B cell (primary cell): Measurements from ENCODE around the gene NOC2L. TPM values are rescaled to one million over a fixed set of nuclear protein-coding genes. Genes with fewer than 3 reads are reported as not detected.

Source experiments
- ATAC-seq: fragments of 200-7000 bp; cut with Tn5 transposase; one replicate; pipeline ENCODE4 v1.10.0; 2021; ENCODE audit warnings: low read depth, mild to moderate bottlenecking, moderate number of reproducible peaks, moderate library complexity
- CTCF ChIA-PET: fragments of 350-600 bp; sonication (Branson Sonifier 250); formaldehyde crosslinking; loops from one replicate; lab custom pipeline; 2021; ENCODE audit warnings: antibody characterized with exemption, inconsistent platforms; lab: Charles Lee
- POLR2A ChIA-PET: fragments of 350-600 bp; sonication (Branson Sonifier 250); formaldehyde crosslinking; loops from one replicate; lab custom pipeline; 2021; ENCODE audit warnings: antibody characterized with exemption; lab: Charles Lee
- DNase-seq: peaks from one replicate; pipeline ENCODE4 v3.0.0; 2013
- H2AFZ ChIP-seq: 2 replicates; pipeline ENCODE4 v1.6.1; 2012; ENCODE audit warnings: mild to moderate bottlenecking, low read depth, low read length; ENCODE audit not compliant: insufficient read depth, poor library complexity, severe bottlenecking
- H3K27ac ChIP-seq, 2 donors: 1 replicate in 1 of 2; 2 replicates in 1 of 2; pipeline ENCODE4 v1.5.1; 2012 to 2013; ENCODE audit warnings: low read length in 2 of 2, mild to moderate bottlenecking in 2 of 2, moderate library complexity in 1 of 2
- H3K27me3 ChIP-seq, 4 experiments: fragments of 200-600 bp in 1 of 4; sonication (generic) in 1 of 4; replicated peaks in 1 of 4; 1 replicate in 2 of 4; 2 replicates in 2 of 4; pipeline versions ENCODE4 v1.6.1 to v1.7.0; 2013 to 2016; ENCODE audit warnings: low read length in 3 of 4, mild to moderate bottlenecking in 2 of 4, mixed read lengths in 1 of 4, moderate library complexity in 1 of 4; ENCODE audit not compliant: insufficient read depth in 4 of 4, control insufficient read depth in 3 of 4; ENCODE audit errors: control extremely low read depth in 1 of 4
- H3K36me3 ChIP-seq, 2 experiments: replicated peaks in 1 of 2; 1 replicate in 1 of 2; 2 replicates in 1 of 2; pipeline versions ENCODE4 v1.6.1 to v1.7.1; 2013; ENCODE audit warnings: low read length in 1 of 2; ENCODE audit not compliant: insufficient read depth in 2 of 2, control insufficient read depth in 1 of 2; ENCODE audit errors: control extremely low read depth in 1 of 2, extremely low read depth in 1 of 2
- H3K4me1 ChIP-seq, 2 donors: fragments of 200-600 bp in 1 of 2; sonication (generic) in 1 of 2; 1 replicate in 1 of 2; 2 replicates in 1 of 2; pipeline versions ENCODE4 v1.5.1 to v1.6.1; 2013 to 2017; ENCODE audit warnings: low read length in 2 of 2; ENCODE audit not compliant: control insufficient read depth in 2 of 2, insufficient read depth in 2 of 2
- H3K4me2 ChIP-seq: replicated peaks from 2 replicates; pipeline ENCODE3; 2012; ENCODE audit warnings: mild to moderate bottlenecking, low read depth, low read length; ENCODE audit not compliant: poor library complexity, severe bottlenecking
- H3K4me3 ChIP-seq, 5 experiments: fragments of 200-600 bp in 1 of 5; sonication (generic) in 1 of 5; 1 replicate in 3 of 5; 2 replicates in 2 of 5; pipeline versions ENCODE4 v1.5.1 to v1.7.0; 2011 to 2016; ENCODE audit warnings: low read length in 4 of 5, mild to moderate bottlenecking in 4 of 5, low read depth in 2 of 5, control low read depth in 1 of 5, moderate library complexity in 1 of 5; ENCODE audit not compliant: insufficient read depth in 1 of 5; ENCODE audit errors: control extremely low read depth in 1 of 5, extremely low read depth in 1 of 5
- H3K79me2 ChIP-seq: fragments of 200-600 bp; sonication (generic); one replicate; pipeline ENCODE4 v1.6.0; 2016; ENCODE audit warnings: low read length; ENCODE audit not compliant: control insufficient read depth, insufficient read depth
- H3K9ac ChIP-seq: fragments of 200-600 bp; sonication (generic); 2 replicates; pipeline ENCODE4 v1.6.1; 2017; ENCODE audit warnings: mild to moderate bottlenecking, low read length, moderate library complexity
- H3K9me3 ChIP-seq, 3 donors: one replicate each; pipeline versions ENCODE4 v1.6.1 to v1.7.1; 2013; ENCODE audit warnings: low read length in 2 of 3; ENCODE audit not compliant: control insufficient read depth in 2 of 3, insufficient read depth in 1 of 3; ENCODE audit errors: control extremely low read depth in 1 of 3
- H4K20me1 ChIP-seq: 2 replicates; pipeline ENCODE4 v1.6.0; 2012; ENCODE audit warnings: mild to moderate bottlenecking, low read length; ENCODE audit not compliant: insufficient read depth, control insufficient read depth, poor library complexity, severe bottlenecking
- H3K27ac Mint-ChIP-seq: one replicate; pipeline ENCODE4 v1.8.0; 2021; ENCODE audit warnings: mixed read lengths
- H3K27me3 Mint-ChIP-seq: one replicate; pipeline ENCODE4 v1.8.0; 2021; ENCODE audit warnings: mixed read lengths
- H3K4me1 Mint-ChIP-seq: one replicate; pipeline ENCODE4 v1.8.0; 2021; ENCODE audit warnings: mixed read lengths
- H3K4me3 Mint-ChIP-seq: one replicate; pipeline ENCODE4 v1.8.0; 2021; ENCODE audit warnings: mixed read lengths
- H3K9me3 Mint-ChIP-seq: one replicate; pipeline ENCODE4 v1.8.0; 2022; ENCODE audit warnings: mixed read lengths; ENCODE audit not compliant: insufficient read depth
- EZH2 ChIP-seq: IDR thresholded peaks from 2 replicates; pipeline ENCODE4 v1.6.1; 2012; ENCODE audit warnings: borderline replicate concordance, low read depth, mild to moderate bottlenecking, moderate library complexity, low read length; ENCODE audit not compliant: insufficient read depth, poor library complexity, severe bottlenecking
- WGBS: methylation state at CpG from one replicate; pipeline ENCODE4 v1.1.5; 2013; ENCODE audit warnings: missing lambda C conversion rate; ENCODE audit not compliant: insufficient coverage; 5-methylcytosine and 5-hydroxymethylcytosine counted together
- intact Hi-C: fragments of 100-400 bp; cut with micrococcal nuclease; formaldehyde crosslinking; loops from one replicate; pipeline ENCODE4 v1.10.0; 2022
- polyA plus RNA-seq: library from polyadenylated mRNA; depleted of rRNA; stranded (reverse); fragments of >200 nt; gene quantifications from 2 replicates; pipeline ENCODE4 v1.2.3, GENCODE V29; 2012
- total RNA-seq, 2 donors: library from RNA; stranded (reverse); fragments of 120-200 nt in 1 of 2; gene quantifications; 1 replicate in 1 of 2; 2 replicates in 1 of 2; pipeline versions ENCODE4 v1.2.3 to v1.2.4, GENCODE V29; 2013 to 2022
- TF ChIP-seq, protein P1 (sequence below): fragments of 200-600 bp; IDR thresholded peaks from one replicate; pipeline ENCODE4 v1.8.0; 2022; ENCODE audit warnings: antibody characterized with exemption, mild to moderate bottlenecking

The NOC2L gene
- total and polyA plus RNA-seq, 2 donors (not counting 1 experiment from before 2014, with no cell fraction given), result 48.0 to 64.1 TPM

DNA sequence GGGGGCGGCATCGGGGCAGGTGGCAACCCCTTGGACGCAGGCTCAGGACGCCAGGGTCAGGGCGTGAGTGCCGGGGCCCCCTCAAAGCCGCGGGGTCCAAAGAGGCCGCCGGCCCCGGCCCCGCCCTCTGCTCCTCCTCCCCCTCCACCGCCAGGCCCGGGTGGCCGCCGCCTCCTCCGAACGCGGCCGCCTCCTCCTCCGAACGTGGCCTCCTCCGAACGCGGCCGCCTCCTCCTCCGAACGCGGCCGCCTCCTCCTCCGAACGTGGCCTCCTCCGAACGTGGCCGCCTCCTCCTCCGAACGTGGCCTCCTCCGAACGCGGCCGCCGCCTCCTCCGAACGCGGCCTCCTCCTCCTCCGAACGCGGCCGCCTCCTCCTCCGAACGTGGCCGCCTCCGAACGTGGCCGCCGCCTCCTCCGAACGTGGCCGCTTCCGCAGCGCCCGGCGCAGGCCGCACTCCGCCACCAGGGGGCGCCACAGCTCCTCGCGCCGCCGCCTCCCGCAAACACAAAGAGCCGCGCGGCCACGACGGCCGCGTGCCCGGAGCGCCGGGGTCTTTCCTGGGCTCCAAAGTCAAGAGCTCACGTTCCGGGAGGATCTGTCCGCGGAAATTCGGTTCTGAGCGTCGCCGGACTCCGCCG is 54.6 kb downstream of the NOC2L start:
- Histone ChIP-seq H3K36me3 (no peaks in the 10 kb centered on the region), H3K4me2 (peak overlapping the region; percentile 91), H3K27ac (no peak overlapping the region), H4K20me1 (no peaks in the 10 kb centered on the region), H3K9ac (peak overlapping the region; percentile 62), H3K4me1 (peaks cover 22 to 30% of the 10 kb centered on the region in 2 donors), H3K4me3 (peak overlapping the region in 4 of 5 experiments; percentile 35 to 62 (median 46)), H3K9me3 (peaks cover 0 to 16% (median 0%) of the 10 kb centered on the region in 3 donors), H3K79me2 (no peaks in the 10 kb centered on the region), H2AFZ (peak overlapping the region; percentile 77), H3K27me3 (peaks cover 0 to 48% (median 15%) of the 10 kb centered on the region in 4 experiments)
- Mint-ChIP-seq H3K27ac (no peak overlapping the region), H3K4me3 (peak overlapping the region; percentile 73), H3K9me3 (no peaks in the 10 kb centered on the region), H3K4me1 (peaks cover 22% of the 10 kb centered on the region), H3K27me3 (peaks cover 42% of the 10 kb centered on the region)
- CTCF ChIA-PET, result interaction anchor here (1.0 to 2.4 kb wide), 5 partner anchors 34 to 72 kb away, joined by 3 to 18 read pairs (median 4); partner anchors contain the start of gene NOC2L
- intact Hi-C loops, result loop anchor here (2.0 kb wide), 1 partner anchor 16 kb away; no protein-coding TSS in a partner anchor
- 5% methylated on average over 81 of the region's 91 CpGs for WGBS
- DNase-seq (peak; percentile 90), ATAC-seq (peak; percentile 69)
- POLR2A ChIA-PET, result interaction anchor here (0.6 to 0.7 kb wide), 3 partner anchors 9 to 115 kb away, joined by 3 to 7 read pairs (median 3); no protein-coding TSS in a partner anchor
- TF ChIP-seq EZH2, result no peak
- TF ChIP-seq, protein P1, sequence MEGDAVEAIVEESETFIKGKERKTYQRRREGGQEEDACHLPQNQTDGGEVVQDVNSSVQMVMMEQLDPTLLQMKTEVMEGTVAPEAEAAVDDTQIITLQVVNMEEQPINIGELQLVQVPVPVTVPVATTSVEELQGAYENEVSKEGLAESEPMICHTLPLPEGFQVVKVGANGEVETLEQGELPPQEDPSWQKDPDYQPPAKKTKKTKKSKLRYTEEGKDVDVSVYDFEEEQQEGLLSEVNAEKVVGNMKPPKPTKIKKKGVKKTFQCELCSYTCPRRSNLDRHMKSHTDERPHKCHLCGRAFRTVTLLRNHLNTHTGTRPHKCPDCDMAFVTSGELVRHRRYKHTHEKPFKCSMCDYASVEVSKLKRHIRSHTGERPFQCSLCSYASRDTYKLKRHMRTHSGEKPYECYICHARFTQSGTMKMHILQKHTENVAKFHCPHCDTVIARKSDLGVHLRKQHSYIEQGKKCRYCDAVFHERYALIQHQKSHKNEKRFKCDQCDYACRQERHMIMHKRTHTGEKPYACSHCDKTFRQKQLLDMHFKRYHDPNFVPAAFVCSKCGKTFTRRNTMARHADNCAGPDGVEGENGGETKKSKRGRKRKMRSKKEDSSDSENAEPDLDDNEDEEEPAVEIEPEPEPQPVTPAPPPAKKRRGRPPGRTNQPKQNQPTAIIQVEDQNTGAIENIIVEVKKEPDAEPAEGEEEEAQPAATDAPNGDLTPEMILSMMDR, result peak; percentile 74

- H3K4me1 Mint-ChIP-seq, result peaks cover 22% of the 10 kb centered on the region
- H2AFZ ChIP-seq, result peak overlapping the region; percentile 77
- DNase-seq (peak; percentile 30), ATAC-seq (no peak)
- ChIA-PET POLR2A (no interaction called here), CTCF (interaction anchor here (1.0 to 1.2 kb wide), 2 partner anchors 11 to 34 kb away, joined by 3 read pairs; no protein-coding TSS in a partner anchor)
- H3K4me2 ChIP-seq, result peak overlapping the region; percentile 91
- no peaks in the 10 kb centered on the region for H3K79me2 ChIP-seq
- H3K4me3 Mint-ChIP-seq, result peak overlapping the region; percentile 57
- H3K4me1 ChIP-seq, result peaks cover 22 to 30% of the 10 kb centered on the region in 2 donors
- no peak overlapping the region for H3K9ac ChIP-seq
- H3K27ac ChIP-seq, result no peak overlapping the region
- no peak overlapping the region for H3K27ac Mint-ChIP-seq
- H4K20me1 ChIP-seq, result no peaks in the 10 kb centered on the region
- no peak overlapping the region for H3K4me3 ChIP-seq
- peaks cover 43% of the 10 kb centered on the region for H3K27me3 Mint-ChIP-seq
- peaks cover 0 to 52% (median 15%) of the 10 kb centered on the region in 4 experiments for H3K27me3 ChIP-seq
- TF ChIP-seq, protein P1, result no peak
- no peak for TF ChIP-seq EZH2
- no peaks in the 10 kb centered on the region for H3K36me3 ChIP-seq
- WGBS, result 94% methylated on average over 15 of the region's 21 CpGs
- H3K9me3 Mint-ChIP-seq, result no peaks in the 10 kb centered on the region
- intact Hi-C loops, result loop anchor here (2.0 kb wide), 1 partner anchor 17 kb away; no protein-coding TSS in a partner anchor
- peaks cover 0 to 16% (median 0%) of the 10 kb centered on the region in 3 donors for H3K9me3 ChIP-seq
Observed at GRCh38 chr1:903721-904271, 55.3 kb downstream of the NOC2L start.
